ENCODE data around the gene FGFRL1. TPM values are rescaled to one million over a fixed set of nuclear protein-coding genes. Genes with fewer than 3 reads are reported as not detected.

Gene FGFRL1
- total RNA-seq, 1 donor from 2014 or later: 5.2 TPM

DNA sequence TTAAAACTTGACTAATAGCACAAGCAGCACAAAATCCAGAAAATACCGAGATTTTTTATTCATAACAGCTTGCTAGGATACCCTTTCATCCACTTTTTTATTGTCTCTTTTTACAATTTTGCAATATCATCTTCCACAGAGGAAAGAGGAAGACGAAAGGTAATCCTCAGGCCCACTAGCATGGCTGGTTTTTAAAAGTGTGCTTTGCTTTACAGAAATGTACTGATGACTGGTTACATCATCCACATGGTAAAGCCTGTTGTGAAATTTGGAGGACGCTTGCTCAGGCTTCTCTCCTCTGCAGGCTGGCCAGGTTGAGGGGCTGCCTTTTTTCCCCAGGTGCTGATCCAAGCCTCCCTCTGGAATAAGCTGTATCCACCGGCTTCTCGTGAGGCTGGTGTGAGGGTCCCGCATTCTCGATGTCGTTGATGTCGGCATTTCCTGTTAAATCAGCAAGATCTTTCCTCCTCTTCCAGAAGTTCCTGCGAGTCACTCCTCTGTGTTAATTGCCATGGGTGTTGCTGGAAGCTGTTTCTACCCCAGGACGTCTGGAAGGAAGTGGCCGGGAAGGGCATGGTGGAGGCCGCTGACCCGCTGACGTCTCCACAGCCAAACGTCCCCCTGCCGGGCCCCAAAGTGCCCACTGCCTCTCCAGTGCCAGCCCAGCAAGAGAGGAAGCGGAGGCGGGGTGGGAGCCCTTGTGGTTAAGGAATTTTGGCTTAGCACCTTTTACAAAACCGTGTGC lies 32.3 kb upstream of the FGFRL1 start:
- H3K4me3 Mint-ChIP-seq (ENCODE audit: unreplicated experiment): no peak overlapping the region
- peak overlapping the region; percentile 61 for H3K27ac Mint-ChIP-seq (ENCODE audit: unreplicated experiment)
- no peaks in the 10 kb centered on the region for H3K9me3 Mint-ChIP-seq (ENCODE audit: unreplicated experiment)
- no peak for DNase-seq (ENCODE audit: low spot score)
- peaks cover 21% of the 10 kb centered on the region for H3K4me1 Mint-ChIP-seq (ENCODE audit: unreplicated experiment)
- TF ChIP-seq, protein P1, sequence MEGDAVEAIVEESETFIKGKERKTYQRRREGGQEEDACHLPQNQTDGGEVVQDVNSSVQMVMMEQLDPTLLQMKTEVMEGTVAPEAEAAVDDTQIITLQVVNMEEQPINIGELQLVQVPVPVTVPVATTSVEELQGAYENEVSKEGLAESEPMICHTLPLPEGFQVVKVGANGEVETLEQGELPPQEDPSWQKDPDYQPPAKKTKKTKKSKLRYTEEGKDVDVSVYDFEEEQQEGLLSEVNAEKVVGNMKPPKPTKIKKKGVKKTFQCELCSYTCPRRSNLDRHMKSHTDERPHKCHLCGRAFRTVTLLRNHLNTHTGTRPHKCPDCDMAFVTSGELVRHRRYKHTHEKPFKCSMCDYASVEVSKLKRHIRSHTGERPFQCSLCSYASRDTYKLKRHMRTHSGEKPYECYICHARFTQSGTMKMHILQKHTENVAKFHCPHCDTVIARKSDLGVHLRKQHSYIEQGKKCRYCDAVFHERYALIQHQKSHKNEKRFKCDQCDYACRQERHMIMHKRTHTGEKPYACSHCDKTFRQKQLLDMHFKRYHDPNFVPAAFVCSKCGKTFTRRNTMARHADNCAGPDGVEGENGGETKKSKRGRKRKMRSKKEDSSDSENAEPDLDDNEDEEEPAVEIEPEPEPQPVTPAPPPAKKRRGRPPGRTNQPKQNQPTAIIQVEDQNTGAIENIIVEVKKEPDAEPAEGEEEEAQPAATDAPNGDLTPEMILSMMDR (IDR thresholded peaks at IDR 0.05; ENCODE audit: unreplicated experiment): no peak
- H3K36me3 Mint-ChIP-seq (ENCODE audit: low read depth, unreplicated experiment): no peaks in the 10 kb centered on the region
- H3K27me3 Mint-ChIP-seq (ENCODE audit: unreplicated experiment): peaks cover 6% of the 10 kb centered on the region

DNA sequence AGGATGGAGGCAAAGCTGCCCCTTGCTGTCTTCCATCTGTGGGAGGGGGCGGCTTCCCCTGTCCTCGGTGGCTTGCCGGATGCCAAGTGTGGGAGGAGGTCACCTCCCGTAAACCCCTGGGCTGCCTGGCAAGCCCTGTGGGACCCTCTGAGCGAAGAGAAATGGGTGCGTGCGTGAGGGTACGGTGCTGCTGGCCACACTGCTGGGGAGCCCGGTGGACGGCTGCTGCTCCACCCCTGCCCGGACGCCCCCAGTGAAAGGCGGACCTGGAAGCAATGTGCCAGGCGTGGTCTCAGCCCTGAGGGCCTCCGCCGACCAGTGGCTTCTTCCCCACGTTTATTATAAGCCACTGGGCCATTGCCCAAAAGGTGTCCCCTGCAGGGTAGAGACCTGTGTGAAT lies 29.1 kb upstream of the FGFRL1 start:
- H3K36me3 Mint-ChIP-seq (ENCODE audit: low read depth, unreplicated experiment): no peaks in the 10 kb centered on the region
- TF ChIP-seq, protein P1 (IDR thresholded peaks at IDR 0.05; ENCODE audit: unreplicated experiment): no peak
- no peak for DNase-seq (ENCODE audit: low spot score)
- H3K27me3 Mint-ChIP-seq (ENCODE audit: unreplicated experiment): peaks cover 5% of the 10 kb centered on the region
- H3K9me3 Mint-ChIP-seq (ENCODE audit: unreplicated experiment): no peaks in the 10 kb centered on the region
- peaks cover 28% of the 10 kb centered on the region for H3K4me1 Mint-ChIP-seq (ENCODE audit: unreplicated experiment)
- H3K27ac Mint-ChIP-seq (ENCODE audit: unreplicated experiment): no peak overlapping the region
- no peak overlapping the region for H3K4me3 Mint-ChIP-seq (ENCODE audit: unreplicated experiment)

DNA sequence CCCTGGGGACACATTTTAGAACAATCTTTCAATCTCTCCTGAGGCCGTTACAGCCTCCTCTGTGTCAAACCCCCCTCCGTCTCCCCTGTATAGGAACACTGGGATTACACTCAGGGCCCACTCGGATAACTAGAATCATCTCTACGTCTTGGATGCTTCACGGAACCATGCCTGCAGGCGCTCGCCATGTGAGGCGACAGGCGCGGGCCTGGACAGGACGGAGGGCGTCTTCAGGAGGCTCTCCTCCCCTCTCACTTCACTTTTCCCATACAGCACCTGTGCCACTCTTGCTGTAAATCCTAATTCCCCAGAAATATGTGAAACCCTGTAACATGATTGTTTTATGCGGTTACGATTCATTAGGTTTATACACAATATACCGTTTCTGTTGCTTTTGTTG lies 28.6 kb upstream of the FGFRL1 start:
- H3K9me3 Mint-ChIP-seq (ENCODE audit: unreplicated experiment): no peaks in the 10 kb centered on the region
- H3K4me1 Mint-ChIP-seq (ENCODE audit: unreplicated experiment): peaks cover 28% of the 10 kb centered on the region
- H3K36me3 Mint-ChIP-seq (ENCODE audit: low read depth, unreplicated experiment): no peaks in the 10 kb centered on the region
- H3K4me3 Mint-ChIP-seq (ENCODE audit: unreplicated experiment): peak overlapping the region; percentile 12
- TF ChIP-seq, protein P1 (IDR thresholded peaks at IDR 0.05; ENCODE audit: unreplicated experiment): no peak
- H3K27ac Mint-ChIP-seq (ENCODE audit: unreplicated experiment): no peak overlapping the region
- H3K27me3 Mint-ChIP-seq (ENCODE audit: unreplicated experiment): peaks cover 5% of the 10 kb centered on the region
- DNase-seq (ENCODE audit: low spot score): no peak

DNA sequence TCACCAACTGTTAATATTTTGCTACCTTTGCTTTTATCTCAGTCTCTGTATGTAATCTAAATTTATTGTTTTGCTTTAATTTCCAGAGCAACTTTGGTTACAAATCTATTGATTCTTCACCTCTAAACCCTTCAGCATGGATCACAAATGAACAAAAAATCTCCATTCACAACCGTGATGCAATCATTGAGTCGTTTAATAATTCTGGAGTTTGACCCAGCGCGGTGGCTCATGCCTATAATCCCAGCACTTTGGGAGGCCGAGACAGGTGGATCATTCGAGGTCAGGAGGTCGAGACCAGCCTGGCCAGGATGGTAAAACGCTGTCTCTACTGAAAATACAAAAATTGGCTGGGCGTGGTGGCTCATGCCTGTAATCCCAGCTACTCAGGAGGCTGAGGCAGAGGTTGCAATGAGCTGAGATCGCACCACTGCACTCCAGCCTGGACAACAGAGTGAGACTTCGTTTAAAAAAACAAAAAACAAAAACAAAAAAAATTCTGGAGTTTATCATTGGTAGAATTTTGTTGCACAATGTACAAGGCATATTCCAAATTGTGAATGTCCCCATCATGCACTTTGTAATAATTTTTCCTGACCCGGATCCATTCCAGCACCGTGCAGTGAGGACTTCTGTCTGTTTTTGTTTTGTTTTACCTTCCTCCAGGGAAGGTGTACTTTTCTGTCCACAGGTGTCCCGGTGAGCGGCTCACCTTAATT lies 26.9 kb upstream of the FGFRL1 start:
- no peaks in the 10 kb centered on the region for H3K36me3 Mint-ChIP-seq (ENCODE audit: low read depth, unreplicated experiment)
- peak overlapping the region; percentile 37 for H3K4me3 Mint-ChIP-seq (ENCODE audit: unreplicated experiment)
- no peak overlapping the region for H3K27ac Mint-ChIP-seq (ENCODE audit: unreplicated experiment)
- no peak for DNase-seq (ENCODE audit: low spot score)
- peaks cover 21% of the 10 kb centered on the region for H3K4me1 Mint-ChIP-seq (ENCODE audit: unreplicated experiment)
- TF ChIP-seq, protein P1 (IDR thresholded peaks at IDR 0.05; ENCODE audit: unreplicated experiment): no peak
- peaks cover 5% of the 10 kb centered on the region for H3K27me3 Mint-ChIP-seq (ENCODE audit: unreplicated experiment)
- no peaks in the 10 kb centered on the region for H3K9me3 Mint-ChIP-seq (ENCODE audit: unreplicated experiment)

Measured in endothelial cell (in vitro differentiated cells).